ENCODE data around the gene TTC9B.
"Not testable (repeated sequence)": the region's sequence is repeated elsewhere in the genome, so short reads cannot be mapped to it uniquely, and the experiment has no call there.

TTC9B gene

DNA sequence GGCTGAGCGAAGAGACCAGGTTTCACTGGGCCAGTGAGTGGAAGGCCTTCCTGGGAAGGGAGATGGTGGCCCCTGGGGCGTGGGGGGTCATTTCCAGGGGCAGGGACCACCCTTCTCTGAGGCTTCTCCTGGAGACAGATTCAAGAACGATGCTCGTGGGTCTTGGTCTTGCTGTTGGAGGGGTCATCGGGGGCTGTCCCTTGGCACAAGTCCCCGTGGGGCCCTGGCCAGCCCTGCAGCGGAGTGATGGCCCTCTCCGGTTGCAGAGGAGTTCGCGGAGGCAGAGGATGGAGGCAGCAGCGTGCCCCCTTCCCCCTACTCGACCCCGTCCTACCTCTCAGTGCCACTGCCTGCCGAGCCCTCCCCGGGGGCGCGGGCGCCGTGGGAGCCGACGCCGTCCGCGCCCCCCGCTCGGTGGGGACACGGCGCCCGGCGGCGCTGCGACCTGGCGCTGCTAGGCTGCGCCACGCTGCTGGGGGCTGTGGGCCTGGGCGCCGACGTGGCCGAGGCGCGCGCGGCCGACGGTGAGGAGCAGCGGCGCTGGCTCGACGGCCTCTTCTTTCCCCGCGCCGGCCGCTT, 4.8 kb downstream of the TTC9B start:
- FAIRE-seq, result no peak

DNA sequence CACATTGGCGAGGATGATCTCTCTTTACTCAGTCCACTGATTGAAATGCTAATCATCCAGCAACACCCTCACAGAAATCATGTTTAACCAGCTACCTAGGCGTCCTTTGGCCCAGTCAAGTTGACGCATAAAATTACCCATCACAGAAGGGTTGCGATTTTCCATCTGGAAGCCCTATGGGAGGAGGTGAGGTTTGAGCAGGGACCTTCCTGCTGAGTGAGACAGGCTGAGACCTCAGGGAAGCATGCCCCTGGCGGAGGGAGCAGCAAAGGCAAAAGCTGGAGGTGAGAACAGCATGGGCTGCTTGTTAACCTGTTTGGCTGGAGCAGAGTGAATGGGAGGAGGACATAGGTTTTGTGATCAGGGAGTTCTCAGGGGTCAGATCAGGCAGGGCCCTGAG, 7.3 kb downstream of the TTC9B start:
- FAIRE-seq, result no peak

DNA sequence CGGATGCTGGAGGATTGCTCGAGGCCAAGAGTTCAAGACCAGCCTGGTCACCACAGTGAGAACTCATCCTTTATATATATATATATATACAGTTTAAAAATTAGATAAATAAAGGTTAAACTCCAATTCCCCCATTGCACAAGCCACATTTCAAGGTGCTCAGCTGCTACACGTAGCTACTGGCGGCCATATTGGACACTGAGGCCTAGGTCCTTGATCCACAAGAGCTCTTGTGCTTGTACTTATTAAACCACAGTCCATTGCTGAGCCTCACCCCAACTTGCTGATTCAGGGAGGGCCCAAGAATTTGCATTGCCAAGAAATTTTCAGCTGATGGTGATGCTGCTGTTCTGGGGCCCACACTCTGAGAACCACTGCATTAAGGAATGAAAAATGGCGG, 9.6 kb downstream of the TTC9B start:
- no peak for FAIRE-seq

DNA sequence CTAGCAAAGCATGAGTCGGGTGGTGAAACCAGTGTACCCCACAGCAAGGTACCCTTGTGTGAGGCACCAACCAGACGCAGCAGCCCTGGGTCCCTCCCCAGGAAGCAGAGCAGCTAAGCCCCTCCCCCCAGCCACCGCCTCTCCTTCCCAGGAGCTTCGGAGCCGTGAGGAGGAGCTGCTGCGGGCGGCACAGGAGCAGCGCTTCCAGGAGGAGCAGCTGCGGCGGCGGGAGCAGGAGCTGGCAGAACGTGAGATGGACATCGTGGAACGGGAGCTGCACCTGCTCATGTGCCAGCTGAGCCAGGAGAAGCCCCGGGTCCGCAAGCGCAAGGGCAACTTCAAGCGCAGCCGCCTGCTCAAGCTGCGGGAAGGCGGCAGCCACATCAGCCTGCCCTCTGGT, 12.4 kb downstream of the TTC9B start:
- no peak for FAIRE-seq

- no peak for FAIRE-seq
Measured at GRCh38 chr19:40204381-40204780, 13.8 kb downstream of the TTC9B start.

GRCh38 chr19:40200341-40201099, 17.7 kb downstream of the TTC9B start:
- no peak for FAIRE-seq

- no peak for FAIRE-seq
Measured at GRCh38 chr19:40198272-40198990, 19.8 kb downstream of the TTC9B start.

DNA sequence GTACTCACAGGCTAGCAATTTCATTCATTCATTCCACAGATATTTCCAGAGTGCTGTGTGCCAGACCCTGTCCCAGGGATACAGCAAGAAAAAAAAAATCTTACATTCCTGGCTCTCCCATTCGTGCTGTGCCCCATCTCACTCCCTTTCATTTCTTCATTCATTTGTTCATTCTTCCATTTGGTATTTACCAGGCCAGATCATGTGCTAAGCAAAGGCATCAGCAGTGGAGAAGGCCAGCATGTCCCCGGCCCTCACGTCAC, 24.7 kb downstream of the TTC9B start:
- FAIRE-seq, result no peak

GRCh38 chr19:40192758-40193586, 25.2 kb downstream of the TTC9B start:
- no peak for FAIRE-seq

- FAIRE-seq, result no peak
Measured at GRCh38 chr19:40191836-40192646, 26.1 kb downstream of the TTC9B start.

- no peak for FAIRE-seq
Measured at GRCh38 chr19:40190891-40191835, 27.0 kb downstream of the TTC9B start, which contains the start of gene MAP3K10. Gene MAP3K10 (plus strand): TSS chr19:40191426. CDS start chr19:40192032, 606 bp downstream.

- FAIRE-seq, result no peak
Measured at GRCh38 chr19:40184273-40184672, 33.9 kb downstream of the TTC9B start.

DNA sequence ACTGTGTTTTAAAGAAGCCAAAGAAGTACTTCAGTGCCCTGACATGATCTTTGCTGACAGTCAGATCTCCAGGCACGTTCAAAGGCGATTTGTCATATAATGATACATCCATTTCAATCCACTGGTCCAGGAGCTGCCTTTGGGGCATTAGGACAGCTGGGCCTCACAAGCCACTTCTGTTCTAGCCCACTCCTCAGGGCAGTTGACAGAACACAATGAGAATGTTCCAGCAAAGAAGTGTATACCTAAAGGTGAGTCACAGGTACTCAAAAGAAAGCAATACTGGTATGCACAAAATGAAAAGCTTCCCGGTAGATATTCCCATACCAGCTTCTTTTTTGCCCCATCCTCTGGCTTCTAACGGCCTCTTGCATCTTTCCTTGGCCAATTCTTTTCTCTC, 39.4 kb downstream of the TTC9B start:
- no peak for FAIRE-seq

- FAIRE-seq, result no peak
Measured at GRCh38 chr19:40177286-40178070, 40.7 kb downstream of the TTC9B start.

DNA sequence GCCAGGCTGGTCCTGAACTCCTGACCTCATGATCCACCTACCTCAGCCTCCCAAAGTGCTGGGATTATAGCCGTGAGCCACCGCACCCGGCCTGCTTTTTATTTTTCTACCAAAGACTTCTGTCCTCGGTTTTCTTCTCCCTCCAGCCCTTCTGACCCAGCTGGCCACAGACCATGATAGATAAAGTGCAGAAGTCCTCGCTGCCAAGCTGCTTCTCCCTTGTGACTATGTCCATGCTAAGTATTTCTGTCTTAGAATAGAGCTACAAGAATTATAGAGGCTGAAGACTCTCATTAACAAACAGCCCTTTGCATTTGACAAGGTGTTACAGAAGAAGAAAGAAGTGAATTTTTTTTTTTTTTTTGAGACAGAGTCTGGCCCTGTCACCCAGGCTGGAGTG, 42.4 kb downstream of the TTC9B start:
- FAIRE-seq, result no peak

GRCh38 chr19:40174092-40174491, 44.1 kb downstream of the TTC9B start:
- no peak for FAIRE-seq

DNA sequence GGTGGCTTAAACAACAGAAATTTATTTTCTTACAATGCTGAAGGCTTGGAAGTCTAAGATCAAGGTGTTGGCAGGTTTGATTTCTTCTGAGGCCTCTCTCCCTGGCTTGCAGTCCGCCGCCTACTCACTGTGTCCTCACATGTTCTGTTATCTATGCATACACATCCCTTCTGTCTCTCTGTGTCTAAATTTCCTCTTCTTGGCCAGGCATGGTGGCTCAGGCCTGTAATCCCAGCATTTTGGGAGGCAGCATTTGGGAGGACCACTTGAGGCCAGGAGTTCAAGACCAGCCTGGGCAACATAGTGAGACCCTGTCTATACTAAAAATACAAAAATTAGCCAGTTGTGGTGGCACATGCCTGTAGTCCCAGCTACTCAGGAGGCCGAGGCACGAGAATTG, 46.9 kb downstream of the TTC9B start:
- FAIRE-seq, result not testable (repeated sequence)

GRCh38 chr19:40170303-40170989, 47.7 kb downstream of the TTC9B start:
- FAIRE-seq, result not testable (repeated sequence)

GRCh38 chr19:40169482-40170302, 48.5 kb downstream of the TTC9B start:
- not testable (repeated sequence) for FAIRE-seq
